Thoracic aorta endothelial cell (primary cell): Measurements from ENCODE around the gene ZFHX2. TPM values are rescaled to one million over a fixed set of nuclear protein-coding genes. Genes with fewer than 3 reads are reported as not detected.

Source experiments
- total RNA-seq: library from RNA; depleted of rRNA; stranded (reverse); fragments of >200 nt; gene quantifications from 2 replicates; pipeline ENCODE4 v1.2.3, GENCODE V29; 2012

ZFHX2 gene
- 0.40 and 0.86 TPM in 2 replicates for total RNA-seq

GRCh38 chr14:23551266-23552028, at the start of gene ZFHX2:
TSS of gene ZFHX2 (minus strand) at chr14:23551765. CDS start at chr14:23535325, 16,440 bp downstream.

GRCh38 chr14:23578560-23579310, 27.2 kb upstream of the ZFHX2 start, which contains the start of gene JPH4:
TSS of gene JPH4 (minus strand) at chr14:23578790. CDS start at chr14:23577453, 1,337 bp downstream.

DNA sequence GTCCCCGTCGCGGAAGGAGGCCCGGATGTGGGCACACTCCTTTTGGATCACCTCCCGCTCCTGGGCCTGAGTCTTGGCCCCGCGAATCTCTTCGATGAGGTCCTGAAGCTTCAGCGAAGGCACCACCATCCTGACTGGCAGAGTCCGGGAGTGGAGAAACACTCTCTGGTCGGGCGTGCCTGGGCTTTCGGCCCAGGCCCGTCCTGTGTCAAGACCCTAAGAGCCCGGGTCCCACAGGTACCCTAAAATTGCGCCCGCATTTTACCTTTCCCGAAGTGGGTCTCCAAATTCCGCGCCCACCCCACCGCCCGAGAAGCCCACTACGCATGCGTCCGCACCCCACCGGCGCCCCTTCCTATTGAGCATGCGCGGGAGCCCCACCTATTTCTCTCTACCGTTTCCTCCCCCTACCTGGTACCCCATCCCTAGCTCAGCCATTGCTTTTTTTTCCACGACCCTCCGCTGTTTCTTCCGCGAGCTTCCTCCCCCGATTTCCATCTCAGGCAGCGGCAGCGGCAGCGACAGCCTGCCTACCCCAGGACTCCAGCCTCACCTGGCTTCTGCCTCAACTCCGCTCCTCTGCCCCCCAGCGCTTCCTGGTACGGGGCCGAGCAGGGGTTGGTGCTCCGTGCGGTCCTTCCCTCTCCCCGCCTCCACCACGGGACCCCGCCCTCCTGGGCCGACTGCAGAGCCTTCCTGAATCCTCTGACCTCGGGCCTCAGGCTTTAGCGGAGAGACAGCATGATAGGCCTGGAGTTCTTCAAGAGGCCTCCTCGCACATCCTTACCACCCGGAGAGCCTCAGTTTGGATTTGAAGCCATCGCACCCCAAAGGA, 15.8 kb upstream of the ZFHX2 start, which contains the start of gene AP1G2:
Gene AP1G2 (minus strand): TSS at position 606 of the 835 bp plus-strand sequence. CDS start 477 bp downstream, at position 129.

DNA sequence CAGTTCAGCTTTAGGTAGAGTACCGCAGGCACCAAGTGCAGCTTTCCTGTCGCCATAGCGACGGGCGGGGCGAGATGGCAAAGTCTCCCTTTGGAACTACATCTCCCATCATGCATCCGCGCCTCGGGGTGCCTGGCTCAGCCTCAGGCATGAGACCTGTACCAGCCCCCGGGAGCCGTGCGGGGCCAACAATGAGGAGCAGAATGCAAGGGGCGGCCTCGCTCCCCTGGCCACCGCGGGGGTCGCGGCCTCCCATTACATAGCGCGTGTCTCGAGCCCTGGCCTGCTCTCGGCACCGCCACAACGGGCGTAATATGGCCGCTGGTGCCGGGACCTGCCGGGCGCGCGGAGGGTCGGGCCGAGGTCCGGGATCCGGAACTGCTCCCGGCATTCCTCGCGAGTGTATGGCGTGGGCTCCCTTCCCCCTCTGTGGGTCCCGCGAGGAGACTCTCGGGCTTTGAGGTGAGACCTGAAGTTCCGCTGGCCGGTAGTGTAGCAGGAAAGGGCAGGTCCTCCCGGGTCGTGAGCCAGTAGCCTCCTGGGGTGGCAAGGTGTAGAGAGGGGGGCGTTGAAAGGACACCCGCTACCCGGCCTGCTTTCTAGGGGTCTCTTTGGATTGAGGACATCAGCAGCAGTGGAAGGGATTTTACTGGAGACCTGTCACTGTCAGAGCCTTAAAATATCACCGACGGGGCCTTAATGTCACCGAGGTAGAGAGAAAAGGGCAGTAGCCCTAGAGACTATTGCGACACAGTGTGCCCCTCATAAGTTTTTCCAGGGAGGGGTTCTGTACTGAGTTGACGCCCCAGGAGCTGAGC, 4.5 kb upstream of the ZFHX2 start, which contains the start of gene THTPA:
Gene THTPA (plus strand): TSS at position 390 of the 818 bp plus-strand sequence. CDS start 487 bp downstream, outside the sequence.

Other genes starting within 250 kb of the ZFHX2 start
- 3.7 and 4.7 TPM in 2 replicates for gene PPP1R3E, start 248.9 kb downstream of the ZFHX2 start, total RNA-seq
- gene BCL2L2, start 244.9 kb downstream of the ZFHX2 start, total RNA-seq = 18.5 and 22.2 TPM in 2 replicates
- gene PABPN1, start 230.3 kb downstream of the ZFHX2 start, total RNA-seq = 71.1 and 81.7 TPM in 2 replicates
- gene SLC22A17, start 198.9 kb downstream of the ZFHX2 start, total RNA-seq = 0.86 and 1.1 TPM in 2 replicates
- not detected in 2 replicates for gene EFS, start 186.6 kb downstream of the ZFHX2 start, total RNA-seq
- gene IL25, start 179.0 kb downstream of the ZFHX2 start, total RNA-seq = not detected in 2 replicates
- gene CMTM5, start 174.7 kb downstream of the ZFHX2 start, total RNA-seq = not detected in 2 replicates
- gene MYH6, start 143.5 kb downstream of the ZFHX2 start, total RNA-seq = not detected in 2 replicates
- not detected in 2 replicates for gene MYH7, start 116.1 kb downstream of the ZFHX2 start, total RNA-seq
- 41.6 and 48.2 TPM in 2 replicates for gene NGDN, start 82.1 kb downstream of the ZFHX2 start, total RNA-seq
- gene THTPA, start 4.5 kb upstream of the ZFHX2 start, total RNA-seq = 14.1 and 18.9 TPM in 2 replicates
- 7.6 and 17.0 TPM in 2 replicates for gene AP1G2, start 16.0 kb upstream of the ZFHX2 start, total RNA-seq
- gene JPH4, start 27.0 kb upstream of the ZFHX2 start, total RNA-seq = not detected in 2 replicates
- gene DHRS2, start 84.6 kb upstream of the ZFHX2 start, total RNA-seq = 0.27 and 1.5 TPM in 2 replicates